NCI-H1436 (cell line): ENCODE results near the gene PLXNB3.
"Not testable (repeated sequence)": the region's sequence is repeated elsewhere in the genome, so short reads cannot be mapped to it uniquely, and the experiment has no call there.

ENCODE experiments used
- DNase-seq: peaks from one replicate; lab custom pipeline; 2025; lab: John Stamatoyannopoulos, UW

PLXNB3 gene

DNA sequence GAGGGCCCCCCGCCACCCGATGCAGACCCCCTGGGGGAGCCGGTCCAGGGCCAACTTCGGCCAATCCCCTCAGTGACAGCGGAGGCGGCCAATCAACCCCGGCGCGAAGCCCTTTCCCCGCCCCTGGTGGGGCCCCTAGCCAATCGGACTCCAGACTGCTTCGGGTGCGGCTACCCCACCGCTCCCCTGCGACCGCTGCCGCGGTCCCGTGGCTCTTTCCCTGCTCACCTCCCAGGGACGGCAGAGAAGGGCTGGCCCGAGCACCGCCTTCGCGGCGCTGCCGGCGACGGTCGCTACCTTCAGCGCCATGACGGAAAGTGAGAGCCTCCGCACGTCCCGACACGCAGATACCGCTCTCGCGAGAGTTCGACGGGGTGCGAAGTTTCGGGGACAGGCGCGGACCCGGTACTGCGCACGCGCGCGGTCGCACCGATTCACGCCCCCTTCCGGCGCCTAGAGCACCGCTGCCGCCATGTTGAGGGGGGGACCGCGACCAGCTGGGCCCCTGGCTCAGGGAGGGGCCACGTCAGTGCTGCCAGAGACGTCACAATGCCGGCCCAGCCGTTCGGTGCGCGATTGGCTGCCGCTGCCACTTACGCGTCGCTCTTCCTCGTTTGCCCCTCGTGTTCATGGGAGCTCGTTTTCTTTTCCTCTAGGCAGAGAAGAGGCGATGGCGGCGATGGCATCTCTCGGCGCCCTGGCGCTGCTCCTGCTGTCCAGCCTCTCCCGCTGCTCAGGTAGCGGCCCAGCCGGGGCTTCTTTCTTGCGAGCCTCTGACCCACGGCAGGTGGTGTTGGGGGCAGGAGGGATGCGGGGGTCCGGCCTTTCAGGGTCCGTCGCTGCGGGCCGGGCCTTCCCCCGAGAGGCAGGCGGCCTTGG lies 30.2 kb downstream of the PLXNB3 start, which contains the start of the genes IDH3G and SSR4:
TSS of gene IDH3G (minus strand) at position 358 of the 879 bp plus-strand sequence. CDS start at position 309, 49 bp downstream.
TSS of gene SSR4 (plus strand) at position 651 of the 879 bp plus-strand sequence. CDS start at position 671, 20 bp downstream.
- DNase-seq, result peak; percentile 97

DNA sequence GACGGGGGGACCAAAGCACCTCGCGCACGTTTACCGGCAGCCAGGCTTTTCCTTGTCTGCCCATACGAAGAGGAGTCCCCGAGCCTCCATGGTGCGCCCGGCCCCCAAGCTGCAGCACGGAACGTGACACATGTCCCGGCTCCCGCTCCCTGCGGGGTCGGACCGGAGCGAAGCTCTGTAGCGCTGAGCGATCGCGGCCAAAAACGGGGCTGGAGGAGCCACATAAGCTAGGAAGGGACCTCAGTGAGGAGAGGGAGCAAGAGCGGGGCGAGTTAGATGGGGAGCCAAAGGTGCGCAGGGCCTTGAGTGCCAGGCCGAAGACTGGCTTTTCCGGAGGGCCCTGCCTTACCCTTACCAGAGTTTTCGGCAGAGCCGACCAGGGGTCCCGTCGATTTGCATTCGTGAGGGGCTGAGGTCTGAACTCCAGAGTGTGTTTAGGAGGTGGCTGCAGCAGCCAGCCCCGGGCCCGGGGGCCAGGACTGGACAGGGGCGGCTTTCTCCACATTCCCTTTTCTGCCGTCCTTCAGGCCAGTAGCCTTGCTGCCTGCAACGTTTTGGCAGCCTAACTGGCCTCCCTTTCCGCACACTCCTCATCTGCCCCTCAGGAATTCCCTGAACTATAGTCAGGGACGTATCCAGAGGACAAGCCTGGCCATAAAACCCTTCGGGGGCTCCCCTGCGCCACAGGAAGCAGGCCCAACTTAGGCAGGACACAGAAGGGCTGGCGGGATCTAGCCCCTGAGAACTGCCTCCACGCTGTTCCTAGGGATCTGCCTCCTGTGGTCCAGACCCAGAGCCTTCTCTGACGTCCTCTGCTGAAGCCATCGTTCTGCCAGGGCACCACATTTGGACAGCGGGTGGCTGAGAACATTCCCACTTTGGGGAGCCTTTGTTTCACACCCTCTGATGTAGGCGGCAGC lies 31.1 kb downstream of the PLXNB3 start:
- no peak for DNase-seq

DNA sequence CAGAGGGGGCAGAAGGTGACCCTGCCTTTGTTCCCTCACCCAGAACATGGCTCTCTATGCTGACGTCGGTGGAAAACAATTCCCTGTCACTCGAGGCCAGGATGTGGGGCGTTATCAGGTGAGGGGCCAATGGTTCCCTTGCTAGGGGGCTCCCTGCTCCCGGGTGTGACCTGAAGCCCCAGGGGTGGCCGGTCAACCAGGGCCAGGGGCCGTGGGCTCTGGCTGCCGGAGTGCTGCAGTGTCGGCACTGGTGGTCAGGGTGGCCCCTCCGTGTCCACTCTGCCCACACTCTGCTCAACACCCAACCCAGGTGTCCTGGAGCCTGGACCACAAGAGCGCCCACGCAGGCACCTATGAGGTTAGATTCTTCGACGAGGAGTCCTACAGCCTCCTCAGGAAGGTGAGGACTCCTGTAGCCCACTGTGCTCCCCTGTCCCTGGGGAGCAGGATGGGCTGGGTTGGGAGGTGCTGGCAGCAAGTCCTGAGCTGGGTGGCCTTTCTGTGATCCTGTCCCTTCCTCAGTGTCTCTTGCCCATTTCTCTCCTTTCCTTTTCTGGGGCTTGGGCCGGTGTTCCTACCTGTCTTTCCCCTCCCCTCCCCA lies 33.5 kb downstream of the PLXNB3 start:
- no peak for DNase-seq

DNA sequence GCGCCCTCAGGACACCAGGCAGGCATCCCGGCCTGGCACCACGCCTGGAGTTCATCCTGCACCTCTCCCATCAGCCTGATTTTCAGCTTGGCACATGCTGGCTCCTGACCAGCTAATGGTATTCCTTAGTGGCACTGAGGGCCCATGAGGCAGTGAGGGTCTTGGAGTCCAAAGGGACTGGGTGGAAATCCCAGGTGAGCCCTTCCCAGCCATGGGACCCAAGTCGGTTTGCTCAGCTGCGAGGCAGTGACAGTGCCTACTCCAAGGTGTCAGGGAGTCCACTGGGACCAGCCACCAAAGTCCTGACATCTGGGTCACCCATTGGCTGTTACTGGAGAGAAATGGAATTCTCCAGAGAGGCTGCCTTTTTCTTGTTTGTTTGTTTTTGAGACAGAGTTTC lies 35.3 kb downstream of the PLXNB3 start:
- DNase-seq, result no peak

DNA sequence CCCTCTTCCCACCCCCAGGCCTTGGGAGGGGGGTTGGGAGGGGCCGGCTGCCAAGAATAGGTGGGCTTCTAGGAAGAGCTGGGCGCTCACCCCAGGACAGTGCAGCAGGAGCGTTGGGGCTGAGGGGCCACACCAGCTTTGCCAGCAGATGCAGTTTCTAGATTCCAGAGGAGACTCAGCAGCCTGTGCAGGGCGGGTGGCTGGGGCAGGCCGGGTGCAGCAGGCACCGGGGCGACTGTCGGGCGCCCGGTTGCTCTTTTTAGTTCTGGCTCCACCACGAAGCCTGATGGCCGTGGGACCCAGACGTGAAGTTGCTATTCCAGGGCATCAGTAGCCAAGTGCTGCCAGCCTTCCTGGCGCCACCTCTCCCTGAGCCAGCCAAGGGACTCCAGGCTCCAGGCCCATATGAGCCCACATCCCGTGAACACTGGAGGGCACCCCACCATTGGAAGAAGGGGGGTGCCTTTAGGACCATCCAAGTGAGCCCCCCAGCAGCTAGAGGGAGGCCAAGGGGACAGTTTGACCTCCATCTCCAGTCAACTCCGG lies 36.2 kb downstream of the PLXNB3 start:
- DNase-seq, result no peak

DNA sequence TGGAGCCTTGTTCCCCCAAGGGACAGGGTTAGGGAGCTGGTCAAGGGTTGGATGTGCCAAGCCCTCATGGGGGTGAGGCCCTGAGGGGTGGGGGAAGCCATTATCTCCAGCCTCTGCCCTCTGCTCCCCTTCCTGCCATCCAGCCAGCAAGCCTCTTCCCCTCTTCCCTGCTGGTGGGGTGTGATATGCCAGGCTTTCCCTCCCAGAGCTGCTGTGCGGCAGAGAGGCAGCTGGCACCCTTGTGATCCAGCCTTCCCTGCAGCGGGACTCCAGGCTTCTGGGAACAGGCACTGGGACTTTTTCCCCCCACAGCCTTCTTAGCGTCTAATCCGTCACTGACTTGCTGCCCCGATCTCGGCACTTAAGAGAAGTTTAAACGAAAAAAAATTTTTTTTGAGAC lies 36.7 kb downstream of the PLXNB3 start:
- DNase-seq, result no peak

DNA sequence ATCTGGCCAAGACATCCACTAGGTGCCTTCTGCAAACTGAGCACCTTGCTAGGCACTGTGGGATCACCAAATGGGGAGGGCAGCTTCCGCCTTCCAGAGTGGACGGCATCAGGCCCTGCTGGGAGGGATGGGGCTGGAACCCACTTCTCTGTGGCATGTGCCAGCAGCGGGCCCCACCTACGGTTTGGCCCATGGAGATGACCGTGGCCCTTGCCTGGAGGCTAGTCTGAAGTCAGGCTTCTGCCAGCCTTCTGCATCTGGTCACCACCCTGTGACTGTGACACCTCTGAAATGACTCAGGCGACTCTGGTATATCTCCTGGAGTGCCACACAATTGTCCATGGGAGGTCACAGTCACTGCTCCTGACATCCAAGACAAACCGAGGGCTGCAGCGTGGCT lies 37.6 kb downstream of the PLXNB3 start:
- no peak for DNase-seq

DNA sequence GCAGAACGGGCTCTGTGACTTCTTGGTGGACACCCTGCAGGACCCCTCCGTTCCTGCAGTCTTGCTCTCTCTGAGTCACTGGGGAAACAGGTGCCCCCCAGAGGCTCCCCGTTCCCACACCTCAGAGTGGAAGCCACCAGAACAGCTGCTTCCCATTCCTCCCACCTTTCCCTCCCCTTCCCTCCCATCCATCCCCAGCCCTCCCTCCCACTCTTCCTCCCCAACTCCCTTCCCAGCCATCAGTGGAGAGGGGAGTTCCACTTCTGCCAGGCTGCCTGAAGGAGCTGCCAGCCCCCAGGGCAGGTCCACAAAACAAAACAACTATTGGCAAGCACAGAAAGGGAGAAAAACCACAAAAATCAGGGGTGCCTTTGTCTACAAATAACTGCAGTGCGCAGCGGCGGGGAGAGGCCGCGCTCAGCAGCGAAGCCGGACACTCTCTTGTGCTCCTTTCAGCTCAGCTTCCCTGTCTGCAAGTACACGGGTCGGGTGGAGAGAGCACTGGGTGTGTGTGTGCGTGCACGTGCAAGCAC lies 38.5 kb downstream of the PLXNB3 start:
- DNase-seq, result no peak

DNA sequence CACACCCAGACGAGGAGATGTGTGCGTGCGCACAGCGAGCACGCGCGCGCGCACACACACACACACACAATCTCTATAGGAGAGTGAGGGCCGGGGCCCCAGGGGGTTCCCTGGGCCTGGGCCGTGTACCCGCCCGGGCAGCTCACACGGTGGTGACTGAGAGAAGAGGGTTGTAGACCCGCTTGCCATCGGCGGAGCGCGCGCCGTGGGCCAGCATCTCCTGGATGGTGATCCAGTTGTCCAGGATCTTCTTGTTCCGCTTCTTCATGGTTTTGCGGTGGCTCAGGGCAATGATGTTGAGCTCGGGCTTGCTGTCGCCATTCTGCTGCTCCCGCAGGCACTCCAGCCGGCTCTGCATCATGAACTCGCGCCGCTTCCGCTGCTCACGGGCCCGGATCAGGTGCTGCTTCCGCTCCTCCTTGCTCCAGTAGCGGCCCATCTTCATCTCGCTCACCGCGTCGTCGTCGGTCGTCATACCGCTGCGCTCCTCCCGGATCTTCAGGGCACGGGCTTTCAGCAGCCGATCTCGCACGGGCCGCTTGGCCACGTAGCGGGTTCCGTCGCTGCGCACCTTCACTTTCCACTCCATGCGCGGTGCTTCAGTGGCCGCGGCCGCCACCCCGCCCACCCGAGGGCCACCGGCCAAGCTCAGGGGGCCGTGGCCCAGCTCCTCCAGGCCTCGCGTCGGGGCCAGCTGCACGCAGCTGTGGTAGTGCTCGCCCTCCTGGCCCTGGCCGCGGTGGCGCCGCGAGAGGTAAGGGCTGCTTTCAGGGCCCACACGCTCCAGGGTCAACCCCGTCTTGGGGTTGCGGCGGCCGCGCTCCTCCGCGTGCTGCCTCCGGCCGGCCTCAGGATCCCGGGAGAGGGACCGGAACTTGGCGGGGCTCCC lies 39.4 kb downstream of the PLXNB3 start:
- no peak for DNase-seq

DNA sequence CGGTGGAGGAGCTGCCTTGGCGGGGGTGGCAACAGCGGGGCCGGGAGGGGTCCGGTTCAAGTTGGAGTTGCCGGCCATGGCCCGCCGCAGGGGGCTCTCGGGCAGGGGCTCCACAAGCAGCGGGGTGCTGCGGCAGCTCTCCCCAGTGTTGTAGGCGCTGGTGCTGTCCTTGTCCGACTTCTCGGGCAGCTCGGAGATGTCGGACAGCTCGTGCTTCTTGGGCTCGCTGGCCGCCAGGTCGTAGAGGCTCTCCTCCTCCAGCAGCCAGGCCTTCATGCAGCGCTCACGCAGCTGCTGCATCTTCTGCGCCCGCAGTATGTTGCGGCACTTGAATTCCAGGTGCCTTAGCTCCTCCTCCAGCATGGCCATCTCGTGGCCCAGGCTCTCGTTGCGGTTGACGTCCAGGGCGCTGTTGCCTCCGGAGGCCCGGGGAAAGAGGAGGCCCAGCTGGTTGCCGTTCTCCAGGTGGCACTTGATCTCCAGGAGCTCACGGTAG lies 40.1 kb downstream of the PLXNB3 start:
- no peak for DNase-seq

DNA sequence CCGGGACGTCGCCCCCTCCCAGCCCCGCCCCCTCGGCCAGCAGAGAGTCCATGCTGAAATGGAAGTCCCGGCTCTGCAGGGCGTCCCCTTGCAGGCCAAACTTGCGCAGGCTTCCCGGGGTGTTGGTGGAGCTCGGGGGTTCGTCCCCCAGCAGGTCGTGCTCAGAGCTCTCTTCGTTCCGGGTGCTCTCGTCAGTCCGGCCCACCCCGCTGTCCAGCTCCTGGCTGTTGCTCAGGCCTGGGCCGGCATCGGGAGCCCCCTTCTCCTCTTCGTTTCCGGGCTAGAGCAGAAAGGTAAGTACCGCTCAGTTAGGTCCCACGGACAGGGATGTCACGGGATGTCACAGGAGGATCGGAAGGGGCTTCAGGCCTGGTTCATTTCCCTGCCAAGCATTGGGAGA lies 40.6 kb downstream of the PLXNB3 start:
- no peak for DNase-seq

DNA sequence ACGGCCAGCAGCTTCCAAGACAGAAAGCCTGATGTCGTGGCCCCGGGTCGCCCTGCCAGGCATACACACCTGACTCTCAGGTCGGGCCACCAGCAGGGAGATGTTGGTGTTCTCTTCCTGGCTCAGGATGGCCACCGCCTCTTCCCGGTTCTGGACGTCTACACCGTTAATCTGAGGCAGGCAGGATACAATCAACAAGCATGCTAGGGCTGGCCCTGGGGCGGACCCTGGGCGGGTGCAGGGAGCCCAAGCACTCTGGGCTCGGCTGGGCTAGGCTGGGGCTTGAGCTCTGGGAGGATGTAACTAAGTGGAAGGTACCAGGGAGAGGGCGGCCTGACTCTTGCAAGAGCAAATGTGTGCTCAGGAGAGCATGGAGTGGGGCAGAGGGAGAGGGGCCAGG lies 41.4 kb downstream of the PLXNB3 start:
- no peak for DNase-seq

DNA sequence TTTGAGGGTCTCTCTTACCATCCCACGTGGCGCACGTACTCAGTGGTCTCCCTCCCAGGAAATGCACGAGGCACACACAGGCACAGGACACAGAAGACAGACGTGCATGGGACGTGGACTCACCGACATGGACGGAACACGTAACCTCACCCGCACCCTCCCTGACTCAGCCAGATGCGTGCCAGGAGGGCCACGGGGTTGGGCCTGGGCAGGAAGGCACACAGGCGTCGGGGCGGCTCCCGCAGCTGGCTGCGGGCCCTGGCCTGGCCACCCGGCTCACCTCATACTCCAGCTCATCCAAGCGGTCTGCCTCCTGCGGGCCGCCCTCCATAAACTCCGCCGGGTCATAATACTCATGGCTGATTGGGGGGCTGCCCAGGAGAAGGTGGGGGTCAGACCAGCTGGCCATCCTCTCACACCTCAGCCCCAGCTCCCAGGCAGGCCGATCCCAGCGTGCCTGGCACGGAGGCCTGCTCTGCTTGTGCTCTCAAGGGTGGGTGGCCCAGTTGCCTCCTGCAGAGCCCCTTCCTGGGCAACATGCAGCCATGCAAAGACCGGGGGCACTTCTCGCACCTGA lies 43.0 kb downstream of the PLXNB3 start:
- no peak for DNase-seq

DNA sequence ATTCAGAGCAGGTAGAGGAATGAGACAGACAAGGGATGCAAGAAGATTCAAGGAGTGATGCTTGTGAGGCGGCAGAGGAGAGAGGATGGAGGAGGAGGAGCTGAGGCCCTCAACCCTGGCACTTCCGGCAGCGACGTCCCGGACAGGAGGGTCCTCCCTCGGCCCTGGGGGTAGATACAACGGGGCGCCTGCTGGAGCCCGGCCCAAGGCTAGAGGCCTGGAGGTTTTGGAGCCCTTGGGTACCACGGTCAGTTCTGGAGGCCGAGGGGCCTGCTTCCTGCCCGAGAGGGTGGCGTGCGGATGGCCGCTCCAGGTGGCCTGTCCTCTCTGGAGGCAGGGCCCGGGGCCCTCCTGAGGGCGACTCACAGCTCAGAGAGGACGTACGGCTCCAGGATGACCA lies 43.9 kb downstream of the PLXNB3 start:
- DNase-seq, result no peak

DNA sequence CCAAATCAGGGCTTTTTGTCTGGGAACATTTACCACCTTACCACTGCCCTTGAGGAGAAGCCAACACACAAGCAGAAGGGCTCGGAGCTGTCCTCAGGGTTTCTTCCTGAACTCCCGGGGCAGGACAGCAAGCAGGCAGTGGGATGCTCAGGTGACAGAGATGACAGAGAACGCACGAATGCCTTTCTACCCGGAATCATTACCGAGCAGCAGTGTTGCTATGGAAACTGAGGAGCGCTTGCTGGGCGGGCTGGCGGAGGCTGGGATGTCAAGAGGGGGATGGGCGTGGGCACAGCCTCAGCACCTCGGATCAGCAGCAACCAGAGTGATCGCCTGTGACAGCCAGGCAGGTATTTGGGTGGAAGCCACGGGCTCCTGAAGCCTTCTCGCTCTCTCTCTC lies 48.2 kb downstream of the PLXNB3 start:
- DNase-seq, result no peak

DNA sequence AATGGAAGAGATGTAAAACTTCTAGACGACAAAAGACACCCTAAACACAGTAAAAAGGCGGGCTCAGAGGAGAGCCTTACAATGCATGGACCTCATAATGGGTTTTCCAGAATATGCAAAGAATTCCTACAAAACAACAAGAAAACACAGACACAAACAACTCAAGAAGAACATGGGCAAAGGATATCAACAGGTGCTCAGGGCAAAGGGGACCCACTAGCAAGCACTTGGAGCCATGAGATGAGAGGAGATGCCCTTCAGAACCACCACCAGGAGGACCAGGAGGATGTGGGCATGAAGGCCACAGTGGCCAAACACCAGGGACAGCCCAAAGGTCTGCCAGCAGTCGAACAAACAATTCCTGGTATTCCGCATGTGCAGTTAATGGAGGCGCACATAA lies 49.1 kb downstream of the PLXNB3 start:
- no peak for DNase-seq

DNA sequence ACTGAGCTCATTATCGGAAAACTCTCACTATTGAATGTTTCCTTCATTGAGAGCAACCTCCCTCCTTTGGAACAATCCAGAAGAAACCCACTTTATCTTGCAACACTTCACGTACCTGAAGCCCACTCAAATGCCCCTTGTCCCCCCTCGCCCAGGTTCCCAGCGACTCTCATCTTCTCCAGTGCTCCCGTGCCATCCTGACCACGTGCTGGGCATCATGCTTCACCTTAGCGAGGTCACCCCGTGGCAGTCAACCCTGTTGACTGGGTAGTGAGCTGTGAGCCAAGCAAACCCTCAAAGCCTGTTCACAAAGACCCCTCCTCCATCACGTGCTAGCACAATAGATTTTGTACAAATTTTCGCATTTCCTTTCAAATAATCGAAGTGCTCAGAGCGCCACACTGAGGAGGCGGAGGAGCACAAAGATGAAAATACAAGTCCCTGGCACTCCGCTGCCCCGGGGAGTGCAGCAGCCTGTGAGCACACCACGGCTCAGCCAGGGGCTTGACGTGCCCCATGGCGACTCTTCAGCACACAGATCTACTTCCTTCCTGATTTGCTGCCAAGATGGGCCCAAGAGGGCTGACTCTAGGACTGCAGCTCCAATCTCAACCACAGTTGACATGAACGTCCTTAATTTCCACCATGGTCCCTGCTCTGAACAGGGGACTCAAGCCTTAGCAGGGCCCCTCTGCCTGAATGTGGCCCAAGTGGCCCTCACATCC lies 50.7 kb downstream of the PLXNB3 start:
- peak; percentile 13 for DNase-seq

DNA sequence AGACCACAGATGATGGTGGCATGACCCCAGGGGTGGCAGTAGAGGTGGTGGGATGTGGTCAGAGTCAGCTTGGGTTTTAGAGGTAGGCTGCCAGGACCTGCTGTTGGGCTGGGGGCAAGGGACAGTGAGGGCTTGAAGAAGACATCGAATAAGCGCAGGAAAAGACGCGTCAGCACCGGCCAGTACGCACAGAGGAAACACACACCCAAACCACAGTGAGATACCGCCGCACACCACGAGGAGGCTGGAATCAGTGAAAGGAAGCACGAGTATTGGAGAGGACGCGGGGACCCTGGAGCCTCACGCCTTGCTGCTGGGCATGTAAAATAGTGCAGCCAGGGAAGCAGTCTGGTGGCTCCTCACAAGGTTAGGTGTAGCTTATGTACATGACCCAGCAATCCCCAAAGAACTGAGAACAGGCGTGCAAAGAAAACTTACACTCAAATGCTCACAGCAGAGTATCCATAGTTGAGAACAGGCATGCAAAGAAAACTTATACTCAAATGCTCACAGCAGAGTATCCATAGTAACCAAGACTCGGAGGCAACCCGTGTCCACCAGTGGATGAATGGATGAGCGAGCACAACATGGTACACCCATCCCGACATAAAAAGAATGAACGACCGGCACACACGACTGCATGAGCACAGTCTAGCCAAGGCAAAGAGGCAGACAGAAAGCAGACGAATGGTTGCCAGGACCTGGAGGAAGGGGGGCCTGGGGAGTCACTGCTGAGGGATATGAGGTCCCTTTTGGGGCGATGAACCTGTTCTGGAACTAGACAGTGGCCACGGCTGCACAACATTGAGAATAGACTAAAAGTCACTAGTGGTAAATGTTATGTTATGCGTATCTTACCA lies 53.0 kb downstream of the PLXNB3 start:
- no peak for DNase-seq

DNA sequence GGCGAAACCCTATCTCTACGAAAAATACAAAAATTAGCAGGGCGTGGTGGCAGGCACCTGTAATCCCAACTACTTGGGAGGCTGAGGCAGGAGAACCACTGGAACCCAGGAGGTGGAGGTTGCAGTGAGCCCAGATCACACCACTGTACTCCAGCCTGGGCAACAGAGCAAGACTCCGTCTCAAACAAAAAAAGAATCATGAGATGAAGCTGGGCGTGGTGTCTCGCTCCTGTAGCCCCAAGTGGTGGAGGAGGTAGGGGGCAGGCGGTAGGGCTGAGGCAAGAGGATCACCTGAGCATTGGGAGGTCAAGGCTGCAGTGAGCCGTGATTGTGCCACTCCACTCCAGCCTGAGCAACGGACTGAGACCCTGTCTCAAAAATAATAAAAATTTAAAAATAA lies 54.0 kb downstream of the PLXNB3 start:
- not testable (repeated sequence) for DNase-seq
